Measurements from ENCODE around the gene ADAT1.

- TF ChIP-seq CTCF (IDR thresholded peaks at IDR 0.05; ENCODE audit: control extremely low read depth in 1 of 3, insufficient read depth in 1 of 3, low read depth in 1 of 3, low read length in 3 of 3) (no peak), KDM5A (IDR thresholded peaks at IDR 0.05; ENCODE audit: low read length) (no peak)
Observed at GRCh38 chr16:75578725-75579124, 44.4 kb downstream of the ADAT1 start.

All from H1 (cell line).